Measurements from ENCODE around the gene CMTM6.

DNA sequence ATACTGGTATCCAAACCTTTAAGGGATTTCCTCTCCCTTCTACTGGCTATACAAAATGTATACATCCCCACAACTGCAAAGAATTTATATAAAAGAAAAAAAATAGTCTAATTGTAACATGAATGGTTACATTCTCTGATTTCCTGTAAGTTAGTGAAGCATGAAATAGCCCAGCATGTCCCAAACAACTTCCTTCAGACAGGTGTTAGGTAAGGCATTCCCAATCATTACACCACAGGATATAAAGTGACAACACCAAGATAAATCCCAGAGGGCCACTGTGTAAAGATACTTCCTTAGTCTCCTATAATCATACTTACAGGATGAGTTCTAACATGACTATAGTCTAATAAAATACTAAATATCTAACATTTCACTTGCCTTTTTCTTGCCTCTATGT, 7.6 kb downstream of the CMTM6 start:
- TF ChIP-seq, protein P1, sequence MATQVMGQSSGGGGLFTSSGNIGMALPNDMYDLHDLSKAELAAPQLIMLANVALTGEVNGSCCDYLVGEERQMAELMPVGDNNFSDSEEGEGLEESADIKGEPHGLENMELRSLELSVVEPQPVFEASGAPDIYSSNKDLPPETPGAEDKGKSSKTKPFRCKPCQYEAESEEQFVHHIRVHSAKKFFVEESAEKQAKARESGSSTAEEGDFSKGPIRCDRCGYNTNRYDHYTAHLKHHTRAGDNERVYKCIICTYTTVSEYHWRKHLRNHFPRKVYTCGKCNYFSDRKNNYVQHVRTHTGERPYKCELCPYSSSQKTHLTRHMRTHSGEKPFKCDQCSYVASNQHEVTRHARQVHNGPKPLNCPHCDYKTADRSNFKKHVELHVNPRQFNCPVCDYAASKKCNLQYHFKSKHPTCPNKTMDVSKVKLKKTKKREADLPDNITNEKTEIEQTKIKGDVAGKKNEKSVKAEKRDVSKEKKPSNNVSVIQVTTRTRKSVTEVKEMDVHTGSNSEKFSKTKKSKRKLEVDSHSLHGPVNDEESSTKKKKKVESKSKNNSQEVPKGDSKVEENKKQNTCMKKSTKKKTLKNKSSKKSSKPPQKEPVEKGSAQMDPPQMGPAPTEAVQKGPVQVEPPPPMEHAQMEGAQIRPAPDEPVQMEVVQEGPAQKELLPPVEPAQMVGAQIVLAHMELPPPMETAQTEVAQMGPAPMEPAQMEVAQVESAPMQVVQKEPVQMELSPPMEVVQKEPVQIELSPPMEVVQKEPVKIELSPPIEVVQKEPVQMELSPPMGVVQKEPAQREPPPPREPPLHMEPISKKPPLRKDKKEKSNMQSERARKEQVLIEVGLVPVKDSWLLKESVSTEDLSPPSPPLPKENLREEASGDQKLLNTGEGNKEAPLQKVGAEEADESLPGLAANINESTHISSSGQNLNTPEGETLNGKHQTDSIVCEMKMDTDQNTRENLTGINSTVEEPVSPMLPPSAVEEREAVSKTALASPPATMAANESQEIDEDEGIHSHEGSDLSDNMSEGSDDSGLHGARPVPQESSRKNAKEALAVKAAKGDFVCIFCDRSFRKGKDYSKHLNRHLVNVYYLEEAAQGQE (IDR thresholded peaks at IDR 0.05; ENCODE audit: low read depth, low read length), result no peak
- no peak for TF ChIP-seq EP300 (IDR thresholded peaks at IDR 0.05; ENCODE audit: borderline replicate concordance in 1 of 2, low read depth in 1 of 2, low read length in 1 of 2)
- TF ChIP-seq YY1 (IDR thresholded peaks at IDR 0.05; ENCODE audit: low read depth), result no peak
- TF ChIP-seq EZH2phosphoT487 (IDR thresholded peaks at IDR 0.05; ENCODE audit: borderline replicate concordance, low read depth), result no peak
- TF ChIP-seq CTCF (IDR thresholded peaks at IDR 0.05), result no peak
